Mucosa of gallbladder (tissue), 1 donor: ENCODE data around the gene PLA2G4E. TPM values are rescaled to one million over a fixed set of nuclear protein-coding genes. Genes with fewer than 3 reads are reported as not detected.

Source experiments
- DNase-seq: peaks from one replicate; pipeline ENCODE4 v3.0.0-alpha.2; 2020; ENCODE audit warnings: low spot score
- total RNA-seq: library from RNA; stranded (reverse); gene quantifications from one replicate; pipeline ENCODE4 v1.2.1, GENCODE V29; 2021
- donor health status: DM: no; HTN: no; CAD: no.

PLA2G4E gene
- total RNA-seq, 1 donor from 2014 or later = 0.09 TPM

DNA sequence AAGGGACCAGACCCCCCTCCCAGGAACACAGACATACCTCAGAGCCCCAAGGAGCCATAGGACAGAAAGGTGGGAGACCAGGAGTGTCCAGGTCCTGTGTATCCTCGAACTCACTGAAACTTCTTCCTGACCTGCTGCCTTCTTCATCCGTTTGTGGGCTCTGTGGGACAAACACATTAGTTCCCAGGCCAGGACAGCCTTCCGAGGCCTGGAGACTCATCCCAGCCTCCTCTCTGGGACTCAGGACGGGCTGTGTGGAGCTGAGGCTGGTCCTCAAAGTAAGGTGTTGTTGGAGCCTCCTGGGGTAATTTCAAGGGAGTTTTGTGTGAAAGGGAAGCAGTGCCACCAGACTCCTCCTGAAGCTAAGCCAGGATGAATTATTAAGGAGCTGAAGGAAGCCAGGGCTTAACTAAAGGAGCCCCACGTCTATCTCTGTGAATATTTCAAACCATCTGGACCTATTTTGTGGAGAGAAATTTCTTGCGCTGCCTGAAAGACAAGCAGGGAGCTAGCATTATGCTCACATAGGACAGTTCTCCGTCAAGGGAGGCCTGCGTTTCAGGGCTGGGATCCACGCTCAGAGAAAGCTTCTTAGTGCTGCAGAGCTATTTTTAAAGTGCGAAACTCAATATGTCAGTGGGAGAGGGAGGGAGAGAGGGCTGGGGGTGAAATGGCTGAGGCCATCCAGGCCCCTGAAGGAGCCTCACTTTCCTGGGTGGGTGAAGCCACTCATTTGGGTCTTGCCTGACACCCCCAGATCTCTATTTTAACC lies 29.8 kb upstream of the PLA2G4E start:
- no peak for DNase-seq

DNA sequence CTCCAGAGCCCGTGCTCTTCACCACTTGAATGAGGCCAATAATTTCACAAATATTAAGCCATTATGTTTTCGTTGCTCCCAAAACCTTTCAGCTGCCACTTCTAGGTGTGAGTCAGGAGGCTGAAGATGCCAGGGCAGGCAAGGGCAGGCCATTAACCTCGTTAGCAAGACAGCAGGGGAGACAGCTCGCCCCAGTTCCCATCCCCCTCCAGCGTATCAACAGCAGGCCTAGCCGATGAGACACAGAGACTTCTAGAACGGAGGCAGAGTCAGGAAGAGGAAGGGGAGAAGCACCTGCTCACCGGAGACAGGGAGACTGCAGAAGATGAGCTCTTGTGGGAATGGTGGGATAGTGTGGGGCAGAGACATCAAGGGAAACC lies 28.0 kb upstream of the PLA2G4E start:
- no peak for DNase-seq

DNA sequence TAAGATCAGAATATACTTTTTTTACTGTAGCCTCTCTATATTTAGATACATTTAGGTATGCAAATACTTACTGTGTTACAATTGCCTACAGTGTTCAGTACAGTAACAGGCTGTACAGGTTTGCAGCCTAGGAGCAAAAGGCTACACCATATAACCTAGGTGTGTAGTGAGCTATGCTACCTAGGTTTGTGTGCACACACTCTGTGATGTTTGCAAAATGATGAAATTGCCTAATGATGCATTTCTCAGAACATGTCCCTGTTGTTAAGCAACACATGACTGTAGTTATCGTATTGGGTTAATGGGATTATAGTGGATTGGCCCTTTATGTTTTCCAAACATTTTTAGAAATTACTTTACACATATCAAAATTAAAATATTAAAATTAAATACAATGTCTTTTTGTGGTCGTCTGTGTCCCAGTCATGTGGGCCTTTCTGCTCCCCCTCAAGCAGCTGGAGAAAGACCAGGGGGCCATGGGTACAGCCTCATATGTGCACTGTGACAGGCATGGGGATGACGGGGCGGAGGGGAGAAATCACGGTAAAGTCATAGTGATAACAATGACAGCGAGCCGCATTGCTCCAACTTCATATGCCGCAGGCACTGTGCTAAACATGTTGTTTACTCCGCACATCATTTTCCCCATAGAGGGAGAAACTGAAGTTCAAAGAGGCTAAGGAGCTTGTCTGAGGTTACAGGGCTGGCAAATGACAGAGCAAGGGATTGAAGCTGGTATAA lies 27.4 kb upstream of the PLA2G4E start:
- DNase-seq = no peak

DNA sequence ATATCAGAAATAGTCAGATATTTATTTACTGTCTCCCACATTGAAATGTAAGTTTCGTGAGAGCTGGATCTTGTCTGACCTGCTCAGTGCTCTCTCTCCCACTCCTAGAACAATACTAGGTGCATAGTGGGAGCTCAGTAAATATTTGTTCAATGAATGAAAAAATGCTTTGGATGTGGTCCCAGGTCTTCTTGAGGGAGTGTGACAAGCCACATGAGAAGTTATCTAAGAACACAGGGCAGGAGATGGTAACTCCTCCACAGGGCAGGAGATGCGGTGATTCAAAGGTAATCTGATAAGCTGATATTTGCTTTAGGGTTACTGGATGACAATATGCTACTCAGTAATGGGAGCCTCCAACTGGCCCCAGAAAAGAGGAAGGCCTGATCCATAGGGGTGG lies 25.8 kb upstream of the PLA2G4E start:
- DNase-seq = peak; percentile 65

DNA sequence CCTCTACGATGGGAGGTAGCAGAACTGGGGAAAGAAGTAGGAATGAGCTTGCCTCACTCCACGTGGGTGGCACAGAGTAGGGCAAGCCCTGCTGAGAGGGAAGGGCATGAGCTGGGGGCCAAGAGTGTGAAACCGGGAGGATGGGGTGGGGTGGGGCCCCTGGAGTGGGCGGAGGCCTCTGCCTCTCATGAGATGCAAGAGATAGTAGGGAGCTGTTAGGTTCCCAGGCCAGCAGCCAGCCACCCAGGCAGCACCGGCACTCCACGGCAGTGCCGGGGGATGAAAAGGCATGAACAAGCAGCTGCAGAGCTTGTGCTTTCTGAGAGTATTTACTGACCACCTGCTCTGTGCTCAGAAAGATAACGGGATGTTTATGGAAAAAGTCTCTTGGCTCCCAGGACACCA lies 24.4 kb upstream of the PLA2G4E start:
- DNase-seq = no peak

DNA sequence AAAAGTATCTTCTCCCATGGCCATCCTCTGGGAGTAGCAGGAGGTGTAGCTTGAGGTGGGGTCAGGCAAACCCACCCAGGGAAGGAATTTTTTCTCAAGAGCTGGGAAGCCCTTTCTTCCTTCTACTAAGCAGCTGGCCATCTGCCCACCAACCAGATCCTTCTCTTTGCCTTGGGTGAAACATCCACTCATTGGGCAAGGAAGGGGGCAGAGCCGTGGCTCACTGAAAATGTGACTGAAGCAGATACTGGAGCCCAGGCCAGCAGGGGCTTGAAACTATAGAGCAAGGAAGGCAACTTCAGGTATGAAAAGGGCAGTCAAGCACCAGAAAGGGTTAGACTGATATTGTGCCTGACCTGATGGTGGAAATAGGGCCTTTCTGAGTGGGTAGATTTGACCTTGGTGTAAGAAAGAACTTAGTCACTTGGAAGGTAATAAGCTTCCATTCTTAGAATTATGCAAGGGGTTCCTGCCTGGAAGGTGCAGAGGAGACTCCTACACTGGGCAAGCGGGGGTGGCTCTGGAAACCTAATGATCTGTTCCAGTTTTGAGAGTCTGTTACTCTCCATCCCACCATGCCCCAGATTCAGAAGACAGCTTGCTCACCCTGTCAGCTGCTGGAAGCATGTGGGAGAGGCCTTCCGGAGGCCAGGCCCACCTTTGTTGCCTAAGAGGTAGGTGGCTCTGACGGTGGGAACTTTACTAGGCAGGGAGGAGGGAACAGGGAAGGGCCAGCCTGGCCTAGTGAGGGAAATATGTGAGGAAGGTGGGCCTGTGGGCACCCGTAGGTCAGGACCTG lies 22.0 kb upstream of the PLA2G4E start:
- no peak for DNase-seq

DNA sequence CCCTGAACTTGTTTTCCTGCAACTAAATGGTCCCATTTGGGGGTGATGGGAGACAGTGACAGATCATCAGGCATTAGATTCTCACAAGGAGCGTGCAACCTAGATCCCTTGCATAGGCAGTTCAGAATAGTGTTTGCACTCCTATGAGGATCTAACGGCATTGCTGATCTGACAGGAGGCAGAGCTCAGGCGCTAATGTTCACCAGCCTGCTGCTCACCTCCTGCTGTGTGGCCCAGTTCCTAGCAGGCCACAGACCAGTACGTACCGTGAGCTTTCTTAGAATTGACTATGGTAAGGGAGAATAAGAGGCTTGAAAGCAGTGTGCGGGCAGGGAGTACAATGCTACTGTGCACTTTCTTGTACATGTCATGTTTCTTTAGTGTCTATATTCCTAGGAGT lies 17.6 kb upstream of the PLA2G4E start:
- DNase-seq = no peak

DNA sequence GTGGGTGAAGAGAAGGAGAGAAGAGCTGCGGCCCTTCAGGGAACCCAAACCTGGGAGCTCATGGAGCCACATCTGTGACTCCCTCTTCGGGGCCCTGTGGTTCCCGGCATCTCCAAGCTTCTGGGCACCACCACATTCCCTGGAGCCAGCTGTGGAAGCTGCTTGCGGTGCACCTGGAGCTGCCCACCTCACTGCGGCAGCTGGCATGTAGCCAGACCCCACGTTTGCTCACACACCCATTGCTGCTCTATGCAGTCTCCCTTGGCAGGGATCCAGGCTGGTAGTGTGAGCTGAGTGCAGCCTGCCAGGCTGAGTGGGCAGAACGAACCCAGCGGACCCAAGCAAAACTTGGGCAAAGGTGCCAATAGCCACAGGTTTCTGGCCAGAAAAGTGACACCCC lies 16.8 kb upstream of the PLA2G4E start:
- peak; percentile 52 for DNase-seq

DNA sequence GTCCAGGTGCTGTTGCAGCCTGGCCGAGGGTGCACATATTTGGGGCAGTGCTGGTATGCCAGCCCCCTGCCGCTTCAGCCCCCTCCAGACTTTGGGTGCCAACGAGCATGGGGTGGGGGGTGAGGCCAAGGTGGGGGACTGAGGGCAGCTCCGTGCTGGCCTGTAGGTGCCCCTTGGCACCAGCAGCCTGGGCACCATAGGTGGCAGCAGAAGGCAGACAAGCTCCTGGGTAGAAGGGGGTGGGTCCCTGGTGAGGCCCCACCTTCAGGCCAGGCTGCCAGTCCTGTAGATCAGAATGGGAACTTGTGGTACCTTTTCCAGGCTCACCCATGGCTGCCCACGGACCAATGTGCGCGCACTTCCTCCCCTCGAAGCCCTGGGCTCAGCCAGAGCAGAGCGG lies 16.1 kb upstream of the PLA2G4E start:
- DNase-seq = no peak

DNA sequence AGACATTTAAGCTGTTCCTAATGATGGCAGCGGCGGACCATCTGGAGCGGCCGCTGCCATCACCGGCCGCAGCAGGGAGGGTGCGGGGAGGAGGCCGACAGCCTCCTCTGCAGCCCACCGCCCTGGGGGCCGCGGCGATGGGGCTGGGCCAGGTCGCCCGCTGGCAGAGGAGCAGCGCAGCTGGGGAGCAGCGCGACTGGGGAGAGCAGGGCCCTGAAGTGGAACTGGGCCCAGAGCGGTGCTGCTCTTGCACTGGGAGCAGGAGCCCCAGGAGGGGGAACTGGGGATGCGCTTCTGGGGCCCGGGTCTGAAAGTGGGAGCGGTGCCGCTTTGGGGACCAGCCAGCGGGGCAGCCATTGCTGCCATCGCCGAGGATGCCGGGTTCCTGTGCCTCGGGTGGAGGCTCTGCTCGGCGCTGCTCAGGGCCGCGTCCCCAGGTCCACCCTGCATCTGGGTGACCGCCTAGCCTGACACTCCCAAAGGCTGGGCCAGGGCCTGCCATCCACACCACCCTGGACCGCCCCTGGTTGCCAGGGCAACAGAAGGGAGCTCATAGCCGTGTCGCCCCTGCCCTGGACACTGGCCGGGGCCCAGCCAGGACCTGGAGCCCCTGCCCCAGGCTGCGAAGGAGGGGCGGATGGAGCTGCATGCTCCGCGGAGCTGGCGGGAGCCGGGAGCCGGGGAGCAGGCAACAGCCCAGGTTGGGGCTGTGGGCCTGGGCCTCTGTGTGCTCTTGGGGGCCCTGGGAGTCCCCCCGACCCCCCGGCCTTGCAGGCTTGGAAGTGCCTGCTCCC lies 15.5 kb upstream of the PLA2G4E start:
- DNase-seq = no peak

DNA sequence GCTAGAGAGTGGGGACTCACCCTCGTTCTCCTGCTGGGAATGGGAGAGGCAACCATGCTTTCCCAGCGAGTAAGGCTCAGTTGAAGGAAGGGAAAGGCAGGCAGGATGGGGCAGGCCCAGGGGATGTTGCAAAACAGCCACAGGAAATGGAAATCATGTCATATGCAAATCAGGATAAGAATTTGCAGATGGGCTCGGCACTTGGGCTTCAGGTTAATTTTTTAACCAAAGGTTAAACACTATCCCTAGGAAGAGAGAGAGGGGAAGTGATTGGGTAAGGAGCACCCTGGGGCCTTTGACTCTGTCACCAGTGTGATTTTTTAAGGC lies 14.6 kb upstream of the PLA2G4E start:
- DNase-seq = no peak

DNA sequence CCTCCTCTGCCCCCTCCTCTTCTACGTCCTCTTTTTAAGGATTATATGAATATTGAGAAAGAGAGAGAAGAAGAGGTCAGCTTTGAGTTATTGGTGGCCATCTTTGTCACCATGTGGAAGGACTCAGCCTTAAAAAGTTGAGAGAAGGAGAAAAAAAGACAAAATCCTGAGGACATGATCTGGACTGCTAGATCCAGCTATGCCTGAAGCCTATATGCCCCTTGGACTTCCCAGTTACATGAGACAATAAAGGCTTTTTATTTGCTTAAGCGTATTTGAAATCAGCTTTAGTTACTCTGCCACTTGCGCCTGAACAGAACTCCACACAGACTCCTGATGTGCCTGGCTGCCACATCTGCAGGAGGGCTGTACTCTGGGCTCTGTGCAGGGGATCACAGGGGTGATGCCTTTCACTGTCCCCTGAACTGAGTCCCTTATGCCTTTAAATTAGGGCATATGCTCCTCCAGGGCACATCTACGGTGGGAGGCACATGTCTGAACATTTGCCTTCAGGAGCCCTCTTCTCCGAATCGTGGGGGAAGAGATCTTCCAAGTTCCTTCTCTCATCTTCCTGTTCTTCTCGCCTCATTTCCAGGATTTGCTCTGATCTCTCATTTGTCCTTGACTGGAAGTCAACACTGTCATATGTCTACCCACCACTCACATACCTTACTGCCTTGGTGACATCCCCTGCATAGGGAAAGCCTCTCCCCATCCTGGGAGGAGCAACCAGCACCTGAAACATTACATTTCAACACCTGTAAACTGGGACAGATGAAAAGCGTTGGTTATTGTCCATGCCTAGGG lies 14.0 kb upstream of the PLA2G4E start:
- DNase-seq = no peak

DNA sequence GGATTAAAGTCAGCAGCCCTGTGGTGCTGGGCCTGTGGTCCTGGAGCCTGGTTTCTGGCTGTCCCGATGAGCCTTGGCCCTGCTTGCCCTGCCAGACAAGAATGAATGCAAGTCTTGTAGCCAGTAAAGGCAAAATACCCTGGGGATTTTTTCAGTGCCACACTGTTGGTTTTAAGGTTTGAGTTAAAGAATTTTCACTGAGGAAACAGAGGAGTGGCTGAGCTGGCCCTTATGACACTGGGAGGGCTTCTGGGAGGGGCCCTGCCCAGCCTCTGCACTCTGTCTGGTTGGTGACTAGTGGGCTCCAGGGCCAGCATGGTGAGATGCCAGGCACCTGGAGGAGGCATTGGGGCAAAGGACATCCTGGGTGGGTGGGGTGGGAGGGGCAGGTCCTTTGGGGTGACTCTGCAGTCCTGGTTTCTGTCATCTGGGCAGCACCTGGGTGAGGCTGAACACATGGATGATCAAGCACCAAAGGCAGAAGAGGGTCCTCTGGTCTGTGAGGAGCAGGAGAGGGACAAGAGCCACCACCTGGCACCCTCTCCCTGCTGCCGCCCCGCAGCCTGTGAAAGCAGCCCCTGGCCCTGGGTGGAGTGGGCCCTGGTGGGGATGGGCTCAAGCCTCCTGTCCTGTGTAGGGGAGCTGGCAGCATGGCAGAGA lies 12.5 kb upstream of the PLA2G4E start:
- no peak for DNase-seq

DNA sequence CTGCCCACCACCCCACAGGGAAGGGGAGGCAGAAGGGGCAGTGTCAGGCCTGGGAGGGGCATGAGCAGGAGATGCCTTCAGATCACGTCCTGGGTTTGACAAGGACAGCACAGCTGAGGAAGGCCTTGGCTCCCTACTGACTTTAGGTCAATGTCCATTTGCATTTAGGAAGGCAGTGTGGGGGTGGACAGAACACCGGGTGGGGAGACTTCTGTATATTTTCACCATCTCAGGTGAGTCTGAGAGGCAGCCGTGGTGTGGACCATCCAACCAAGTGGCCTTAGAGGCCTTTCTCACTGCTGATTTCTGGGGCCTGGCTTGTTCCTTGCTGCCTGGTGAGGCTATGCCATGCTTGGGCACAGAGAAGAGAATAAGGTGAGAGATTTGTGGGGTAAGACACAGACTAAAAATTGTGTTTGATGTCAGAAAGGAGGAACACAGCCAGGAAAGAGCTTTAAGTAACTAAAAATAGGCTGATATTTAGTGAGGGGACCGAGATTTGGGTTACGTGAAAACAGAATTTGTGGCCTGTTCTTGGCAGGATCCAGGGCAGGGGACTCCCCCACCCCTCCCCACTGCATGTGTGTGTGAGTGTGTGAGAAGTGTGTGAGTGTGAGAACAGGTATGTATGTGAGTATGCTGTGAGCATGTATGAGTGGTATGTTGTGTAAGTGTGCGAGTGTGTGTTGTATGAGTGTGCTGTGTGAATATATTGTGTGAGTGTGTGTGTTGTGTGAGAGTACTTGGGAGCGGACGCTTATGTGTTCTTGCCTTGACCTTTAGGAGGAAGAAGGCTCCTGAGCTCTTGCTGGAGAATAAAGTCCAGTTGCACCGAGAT lies 11.8 kb upstream of the PLA2G4E start:
- DNase-seq = no peak

DNA sequence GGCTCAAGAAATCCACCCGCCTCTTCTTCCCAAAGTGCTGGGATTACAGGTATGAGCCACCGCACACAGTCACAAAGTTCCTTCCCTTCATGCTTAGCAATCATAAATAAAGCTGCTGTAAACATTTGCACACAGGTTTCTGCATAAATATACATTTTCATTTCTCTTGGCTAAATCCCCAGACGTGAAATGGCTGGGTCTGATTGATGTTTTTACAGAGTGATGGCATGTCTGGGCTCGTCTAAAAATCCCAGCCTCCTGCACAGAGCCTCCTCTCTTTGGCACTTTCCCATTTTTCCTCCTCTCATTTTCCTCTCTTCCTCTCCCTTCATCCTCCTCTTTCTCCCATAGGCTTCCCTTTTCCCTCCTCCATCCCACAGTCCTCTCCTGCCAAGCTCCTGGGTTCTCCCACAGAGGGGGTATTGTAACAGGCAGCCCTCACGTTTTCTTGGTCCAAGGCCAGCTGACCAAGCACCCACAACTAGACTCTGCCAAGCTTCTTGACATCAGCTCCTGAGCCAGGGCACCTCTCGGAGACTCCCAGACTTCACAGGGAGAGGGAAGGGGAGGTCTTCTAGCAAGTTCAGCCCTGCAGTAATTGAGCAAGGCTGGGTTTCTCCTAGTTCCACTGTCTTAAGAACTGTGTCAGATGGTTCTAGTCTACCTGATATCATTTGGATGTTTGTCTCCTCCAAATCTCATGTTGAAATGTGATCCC lies 10.5 kb upstream of the PLA2G4E start:
- no peak for DNase-seq

DNA sequence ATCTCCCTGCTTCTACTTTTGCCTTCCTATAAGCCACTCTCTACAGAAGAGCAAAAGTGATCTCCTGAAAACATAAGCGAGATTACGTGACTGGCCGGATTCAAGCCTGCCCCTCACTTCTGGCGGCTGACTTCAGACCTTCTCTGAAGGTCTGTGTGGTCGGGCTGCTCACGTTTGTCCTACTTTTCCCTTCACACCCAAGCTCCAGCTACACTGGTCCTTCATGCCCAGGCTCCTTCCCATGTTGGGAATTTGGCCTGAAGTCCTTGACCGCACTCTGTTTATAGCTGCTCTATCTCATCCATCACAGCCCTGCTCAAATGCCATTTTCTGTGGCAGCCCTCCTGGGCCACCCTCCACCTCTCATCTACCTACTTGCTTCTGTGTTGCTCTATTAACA lies 6.7 kb upstream of the PLA2G4E start:
- no peak for DNase-seq

DNA sequence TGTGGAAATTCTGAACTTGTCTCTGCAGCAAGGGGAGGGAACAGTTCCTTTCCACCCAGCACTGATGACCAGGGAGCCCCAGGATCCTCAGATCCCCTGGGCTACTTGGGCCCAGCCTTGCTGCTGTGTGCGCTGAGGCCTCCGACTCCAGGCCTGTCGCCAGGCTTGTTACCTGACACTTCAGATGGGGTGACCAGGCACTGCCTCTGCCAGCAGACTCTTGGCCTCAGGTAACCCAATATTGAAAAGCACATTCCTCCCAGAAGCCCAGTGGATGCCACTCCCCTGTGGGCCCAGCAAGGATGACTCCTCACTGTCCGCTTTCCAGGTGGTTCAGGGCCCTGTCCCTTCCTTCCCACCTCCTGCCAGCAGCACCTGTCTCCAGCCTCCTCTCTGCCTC lies 3.5 kb upstream of the PLA2G4E start:
- DNase-seq = no peak

DNA sequence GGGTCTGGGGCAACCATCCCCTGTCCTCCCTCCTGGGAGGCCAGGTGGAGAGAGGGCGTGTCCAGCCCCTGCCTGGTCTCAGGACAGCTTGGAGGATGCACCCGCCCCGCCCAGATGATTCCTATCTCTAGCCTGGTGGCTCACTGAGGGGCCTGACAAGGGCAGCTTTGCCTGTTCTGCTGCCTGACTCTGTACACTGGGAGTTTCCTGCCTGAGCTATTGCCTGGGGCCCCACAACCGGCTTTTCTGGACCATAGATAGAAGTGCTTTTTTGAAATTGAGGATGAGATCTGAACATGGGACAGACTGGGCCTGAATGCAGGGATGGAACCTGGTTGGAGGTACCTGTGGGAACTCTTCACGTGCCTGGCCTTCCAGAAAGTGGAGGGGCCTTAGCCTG lies 751 bp upstream of the PLA2G4E start:
- DNase-seq = no peak
